ENCODE measurements around the gene GAL3ST1. TPM values are rescaled to one million over a fixed set of nuclear protein-coding genes. Genes with fewer than 3 reads are reported as not detected.

The GAL3ST1 gene
- polyA plus RNA-seq, 3 donors, result not detected

- WGBS (ENCODE audit: insufficient coverage), result no CpG with 5 or more reads among the region's 4 CpGs
- Histone ChIP-seq H2AFZ (ENCODE audit: insufficient read depth, low read depth, low read length, poor library complexity, severe bottlenecking) (no peak overlapping the region), H3K4me1 (ENCODE audit: control insufficient read depth in 1 of 2, insufficient read depth in 2 of 2, low read length in 2 of 2) (no peaks in the 10 kb centered on the region), H3K27me3 (ENCODE audit: control insufficient read depth in 2 of 2, insufficient read depth in 2 of 2, low read length in 2 of 2) (peaks cover 2 to 31% of the 10 kb centered on the region in 2 donors), H3K4me2 (replicated peaks; ENCODE audit: extremely low read depth, low read length, poor library complexity, severe bottlenecking) (no peak overlapping the region), H3K4me3 (replicated peaks in 1 of 3; ENCODE audit: low read depth in 2 of 3, low read length in 3 of 3) (no peak overlapping the region), H3K9ac (ENCODE audit: insufficient read depth, low read length, poor library complexity, severe bottlenecking) (no peak overlapping the region), H3K36me3 (replicated peaks in 1 of 2; ENCODE audit: control insufficient read depth in 1 of 2, insufficient read depth in 2 of 2, low read length in 2 of 2) (no peaks in the 10 kb centered on the region), H3K79me2 (ENCODE audit: insufficient read depth, low read length) (no peaks in the 10 kb centered on the region), H3K27ac (ENCODE audit: low read depth in 1 of 2, low read length in 2 of 2) (no peak overlapping the region), H4K20me1 (ENCODE audit: insufficient read depth, low read length) (no peaks in the 10 kb centered on the region), H3K9me3 (replicated peaks in 1 of 2; ENCODE audit: control insufficient read depth in 1 of 2, insufficient read depth in 1 of 2, low read length in 2 of 2) (peaks cover 0 to 3% of the 10 kb centered on the region in 2 donors)
- no peak overlapping the region for H3K4me3 Mint-ChIP-seq
- H3K27me3 Mint-ChIP-seq (ENCODE audit: low read depth in 3 of 3), result peaks cover 31 to 42% (median 37%) of the 10 kb centered on the region in 3 donors
- no peaks in the 10 kb centered on the region for H3K36me3 Mint-ChIP-seq
- H3K4me1 Mint-ChIP-seq, result no peaks in the 10 kb centered on the region
- peaks cover 0 to 20% (median 9%) of the 10 kb centered on the region in 7 donors for H3K9me3 Mint-ChIP-seq
- DNase-seq, result no peak
- no peak for TF ChIP-seq CTCF (IDR thresholded peaks at IDR 0.05)
- H3K27ac Mint-ChIP-seq, result no peak overlapping the region
- intact Hi-C loops (cut with micrococcal nuclease), result no loop called here
These were observed 66.8 kb downstream of the GAL3ST1 start for GRCh38 chr22:30507670-30508069.

GRCh38 chr22:30506507-30506968 lies 67.9 kb downstream of the GAL3ST1 start:
- Histone ChIP-seq H4K20me1 (ENCODE audit: insufficient read depth, low read length) (no peaks in the 10 kb centered on the region), H3K36me3 (replicated peaks in 1 of 2; ENCODE audit: control insufficient read depth in 1 of 2, insufficient read depth in 2 of 2, low read length in 2 of 2) (no peaks in the 10 kb centered on the region), H3K27me3 (ENCODE audit: control insufficient read depth in 2 of 2, insufficient read depth in 2 of 2, low read length in 2 of 2) (peaks cover 2 to 31% of the 10 kb centered on the region in 2 donors), H3K4me3 (replicated peaks in 1 of 3; ENCODE audit: low read depth in 2 of 3, low read length in 3 of 3) (no peak overlapping the region), H3K9me3 (replicated peaks in 1 of 2; ENCODE audit: control insufficient read depth in 1 of 2, insufficient read depth in 1 of 2, low read length in 2 of 2) (no peaks in the 10 kb centered on the region), H3K27ac (ENCODE audit: low read depth in 1 of 2, low read length in 2 of 2) (no peak overlapping the region), H3K79me2 (ENCODE audit: insufficient read depth, low read length) (no peaks in the 10 kb centered on the region), H3K9ac (ENCODE audit: insufficient read depth, low read length, poor library complexity, severe bottlenecking) (no peak overlapping the region), H2AFZ (ENCODE audit: insufficient read depth, low read depth, low read length, poor library complexity, severe bottlenecking) (no peak overlapping the region), H3K4me1 (ENCODE audit: control insufficient read depth in 1 of 2, insufficient read depth in 2 of 2, low read length in 2 of 2) (no peaks in the 10 kb centered on the region), H3K4me2 (replicated peaks; ENCODE audit: extremely low read depth, low read length, poor library complexity, severe bottlenecking) (no peak overlapping the region)
- Mint-ChIP-seq H3K4me1 (no peaks in the 10 kb centered on the region), H3K36me3 (no peaks in the 10 kb centered on the region), H3K4me3 (peak overlapping the region in 1 of 2 donors; percentile 43), H3K27me3 (ENCODE audit: low read depth in 3 of 3) (peaks cover 29 to 42% (median 39%) of the 10 kb centered on the region in 3 donors), H3K27ac (no peak overlapping the region), H3K9me3 (peaks cover 0 to 13% (median 4%) of the 10 kb centered on the region in 7 donors)
- no peak for TF ChIP-seq CTCF (IDR thresholded peaks at IDR 0.05)
- intact Hi-C loops (cut with micrococcal nuclease), result no loop called here
- DNase-seq, result no peak
- 91% methylated on average over 7 of the region's 8 CpGs for WGBS (ENCODE audit: insufficient coverage)

Other genes starting within 250 kb of the GAL3ST1 start
- 10 to 100 TPM; 13.4 to 38.3 (median 21.8) TPM for gene TBC1D10A, start 247.7 kb downstream of the GAL3ST1 start, polyA plus RNA-seq
- gene SF3A1, start 217.8 kb downstream of the GAL3ST1 start, polyA plus RNA-seq, result 100 to 1,000 TPM in 1 of 3 donors, 10 to 100 TPM in 2; 34.7 to 102 (median 52.1) TPM
- 1 to 10 TPM in 1 of 3 donors, under 1 TPM in 2; 0.50 to 3.7 (median 0.54) TPM for gene CCDC157, start 217.7 kb downstream of the GAL3ST1 start, polyA plus RNA-seq
- 10 to 100 TPM in 1 of 3 donors, under 1 TPM in 2; 0.26 to 12.2 (median 0.42) TPM for gene RNF215, start 187.3 kb downstream of the GAL3ST1 start, polyA plus RNA-seq
- under 1 TPM in 2 of 3 donors, not detected in 1; 0.03 TPM for gene SEC14L2, start 177.6 kb downstream of the GAL3ST1 start, polyA plus RNA-seq
- 10 to 100 TPM in 1 of 3 donors, 1 to 10 TPM in 2; 6.2 to 14.2 (median 7.5) TPM for gene MTFP1, start 148.9 kb downstream of the GAL3ST1 start, polyA plus RNA-seq
- gene SEC14L3, start 102.6 kb downstream of the GAL3ST1 start, polyA plus RNA-seq, result not detected
- not detected for gene SEC14L4, start 69.0 kb downstream of the GAL3ST1 start, polyA plus RNA-seq
- not detected for gene SEC14L6, start 27.9 kb downstream of the GAL3ST1 start, polyA plus RNA-seq
- gene PES1, start 17.2 kb upstream of the GAL3ST1 start, polyA plus RNA-seq, result 10 to 100 TPM; 32.2 to 36.6 (median 35.6) TPM
- gene TCN2, start 32.5 kb upstream of the GAL3ST1 start, polyA plus RNA-seq, result 10 to 100 TPM; 27.1 to 51.7 (median 45.0) TPM
- gene SLC35E4, start 61.1 kb upstream of the GAL3ST1 start, polyA plus RNA-seq, result 1 to 10 TPM; 1.4 to 2.4 (median 1.6) TPM
- gene DUSP18, start 93.2 kb upstream of the GAL3ST1 start, polyA plus RNA-seq, result 10 to 100 TPM; 13.2 to 34.5 (median 18.9) TPM
- gene OSBP2, start 120.2 kb upstream of the GAL3ST1 start, polyA plus RNA-seq, result under 1 TPM in 2 of 3 donors, not detected in 1; 0.21 to 0.54 TPM

Data from CD14-positive monocyte (primary cell).